Keratinocyte (primary cell): ENCODE data around the gene SRA1. TPM values are rescaled to one million over a fixed set of nuclear protein-coding genes. Genes with fewer than 3 reads are reported as not detected.
"Not testable (repeated sequence)": the region's sequence is repeated elsewhere in the genome, so short reads cannot be mapped to it uniquely, and the experiment has no call there.

Experiments
- DNase-seq: peaks from one replicate; pipeline ENCODE4 v3.0.0-alpha.2; 2011; ENCODE audit warnings: low read depth, missing footprints, low spot score
- FAIRE-seq: peaks from 2 replicates; lab custom pipeline; 2011; peaks lifted over from hg19 to GRCh38; lab: Jason Lieb, UNC
- H2AFZ ChIP-seq: 2 replicates; pipeline ENCODE4 v1.6.0; 2012; ENCODE audit warnings: low read length, control low read depth, inconsistent platforms; ENCODE audit not compliant: control insufficient read depth
- H3K27ac ChIP-seq: 2 replicates; pipeline ENCODE4 v1.5.1; 2011; ENCODE audit warnings: low read length; ENCODE audit not compliant: control insufficient read depth, insufficient read depth
- H3K27me3 ChIP-seq: 3 replicates; pipeline ENCODE4 v1.6.0; 2011; ENCODE audit warnings: low read length; ENCODE audit not compliant: control insufficient read depth, insufficient read depth; ENCODE audit errors: extremely low read depth
- H3K36me3 ChIP-seq, 2 experiments: 2 replicates in 1 of 2; 3 replicates in 1 of 2; pipeline ENCODE4 v1.5.1; 2011; ENCODE audit warnings: low read length in 2 of 2, mild to moderate bottlenecking in 1 of 2; ENCODE audit not compliant: control insufficient read depth in 2 of 2, insufficient read depth in 2 of 2; ENCODE audit errors: extremely low read depth in 1 of 2
- H3K4me1 ChIP-seq: 3 replicates; pipeline ENCODE4 v1.5.1; 2011; ENCODE audit warnings: low read length; ENCODE audit not compliant: control insufficient read depth, insufficient read depth; ENCODE audit errors: extremely low read depth
- H3K4me2 ChIP-seq: 3 replicates; pipeline ENCODE4 v1.6.0; 2011; ENCODE audit warnings: low read depth, low read length; ENCODE audit not compliant: control insufficient read depth, insufficient read depth; ENCODE audit errors: extremely low read depth
- H3K4me3 ChIP-seq, 3 experiments: fragments of 200-600 bp in 1 of 3; sonication (generic) in 1 of 3; 2 replicates in 2 of 3; 3 replicates in 1 of 3; pipeline ENCODE4 v1.5.1; 2011 to 2016; ENCODE audit warnings: low read length in 3 of 3, mild to moderate bottlenecking in 3 of 3, control low read depth in 2 of 3, inconsistent platforms in 1 of 3, low read depth in 1 of 3, mixed read lengths in 1 of 3, mixed run types in 1 of 3, moderate library complexity in 1 of 3; ENCODE audit not compliant: control insufficient read depth in 2 of 3, insufficient read depth in 2 of 3; ENCODE audit errors: extremely low read depth in 1 of 3
- H3K79me2 ChIP-seq: 2 replicates; pipeline ENCODE4 v1.6.0; 2012; ENCODE audit warnings: low read length; ENCODE audit not compliant: control insufficient read depth, insufficient read depth
- H3K9ac ChIP-seq: 3 replicates; pipeline ENCODE4 v1.6.0; 2011; ENCODE audit warnings: low read length; ENCODE audit not compliant: control insufficient read depth, insufficient read depth; ENCODE audit errors: extremely low read depth
- H3K9me1 ChIP-seq: 3 replicates; pipeline ENCODE4 v1.6.0; 2011; ENCODE audit warnings: low read length; ENCODE audit not compliant: control insufficient read depth, insufficient read depth; ENCODE audit errors: extremely low read depth
- H3K9me3 ChIP-seq: 2 replicates; pipeline ENCODE4 v1.5.1; 2012; ENCODE audit warnings: low read depth, low read length; ENCODE audit not compliant: control insufficient read depth
- H4K20me1 ChIP-seq: 3 replicates; pipeline ENCODE4 v1.6.0; 2011; ENCODE audit warnings: low read length; ENCODE audit not compliant: control insufficient read depth, insufficient read depth; ENCODE audit errors: extremely low read depth
- EZH2 ChIP-seq: IDR thresholded peaks from one replicate; pipeline ENCODE4 v1.6.1; 2012; ENCODE audit warnings: inconsistent platforms, mild to moderate bottlenecking, low read length, moderate library complexity
- dilution Hi-C: fragments of 300-500 bp; cut with MboI; formaldehyde crosslinking; loops from one replicate; pipeline ENCODE4 v1.7.0; 2020; ENCODE audit warnings: low sequenced_read_pairs; ENCODE audit not compliant: extremely low pct_ligation_motif_present
- polyA plus RNA-seq, 5 experiments: library from polyadenylated mRNA; depleted of rRNA in 3 of 5; stranded (reverse) in 3 of 5; stranded (forward) in 1 of 5; unstranded in 1 of 5; fragments of >200 nt; gene quantifications; 1 replicate in 1 of 5; 2 replicates in 3 of 5; 3 replicates in 1 of 5; pipeline versions ENCODE4 v1.2.1 to v1.2.3, GENCODE V29; 2011 to 2012; ENCODE audit warnings: missing spikeins in 2 of 5, low read depth in 1 of 5, low replicate concordance in 1 of 5
- TF ChIP-seq, protein P1 (sequence below), 3 experiments: IDR thresholded peaks in 1 of 3; conservative IDR thresholded peaks in 1 of 3; optimal IDR thresholded peaks in 1 of 3; 2 replicates in 2 of 3; 3 replicates in 1 of 3; pipeline versions ENCODE3 to v1.5.1; 2011; ENCODE audit warnings: low read length in 3 of 3, mild to moderate bottlenecking in 3 of 3, moderate library complexity in 2 of 3, control low read depth in 1 of 3, inconsistent platforms in 1 of 3; ENCODE audit not compliant: insufficient read depth in 2 of 3; ENCODE audit errors: extremely low read depth in 1 of 3

SRA1 gene
- polyA plus RNA-seq, 1 donor (not counting 4 experiments of a cell fraction or from before 2014, with no cell fraction given): 32.4 TPM

DNA sequence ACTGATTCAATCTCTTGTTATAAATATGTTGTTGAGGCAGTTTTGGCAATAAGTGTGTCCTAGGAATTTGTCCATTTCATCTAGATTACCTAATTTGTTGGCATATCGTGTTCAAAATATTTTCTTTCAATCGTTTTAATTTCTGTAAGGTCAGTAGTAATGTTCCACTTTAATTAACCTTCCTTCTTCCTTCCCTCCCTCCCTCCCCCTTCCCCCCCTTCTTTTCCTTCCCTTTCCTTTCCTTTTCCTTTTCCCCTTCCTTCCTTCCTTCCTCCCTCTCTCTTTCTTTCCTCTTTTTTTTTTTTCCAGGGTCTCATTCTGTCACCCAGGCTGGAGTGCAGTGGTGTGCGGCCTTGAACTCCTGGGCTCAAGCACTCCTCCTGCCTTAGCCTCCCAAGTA, 48.6 kb upstream of the SRA1 start:
- DNase-seq (no peak), FAIRE-seq (no peak)
- Histone ChIP-seq H3K27ac (no peak overlapping the region), H2AFZ (no peak overlapping the region), H3K9me1 (no peaks in the 10 kb centered on the region), H3K27me3 (no peaks in the 10 kb centered on the region), H3K9me3 (no peaks in the 10 kb centered on the region), H3K36me3 (no peaks in the 10 kb centered on the region), H3K4me2 (no peak overlapping the region), H3K79me2 (no peaks in the 10 kb centered on the region), H3K9ac (no peak overlapping the region), H4K20me1 (no peaks in the 10 kb centered on the region), H3K4me1 (peaks cover 8% of the 10 kb centered on the region), H3K4me3 (no peak overlapping the region)
- dilution Hi-C loops: no loop called here
- TF ChIP-seq EZH2: no peak
- TF ChIP-seq, protein P1, sequence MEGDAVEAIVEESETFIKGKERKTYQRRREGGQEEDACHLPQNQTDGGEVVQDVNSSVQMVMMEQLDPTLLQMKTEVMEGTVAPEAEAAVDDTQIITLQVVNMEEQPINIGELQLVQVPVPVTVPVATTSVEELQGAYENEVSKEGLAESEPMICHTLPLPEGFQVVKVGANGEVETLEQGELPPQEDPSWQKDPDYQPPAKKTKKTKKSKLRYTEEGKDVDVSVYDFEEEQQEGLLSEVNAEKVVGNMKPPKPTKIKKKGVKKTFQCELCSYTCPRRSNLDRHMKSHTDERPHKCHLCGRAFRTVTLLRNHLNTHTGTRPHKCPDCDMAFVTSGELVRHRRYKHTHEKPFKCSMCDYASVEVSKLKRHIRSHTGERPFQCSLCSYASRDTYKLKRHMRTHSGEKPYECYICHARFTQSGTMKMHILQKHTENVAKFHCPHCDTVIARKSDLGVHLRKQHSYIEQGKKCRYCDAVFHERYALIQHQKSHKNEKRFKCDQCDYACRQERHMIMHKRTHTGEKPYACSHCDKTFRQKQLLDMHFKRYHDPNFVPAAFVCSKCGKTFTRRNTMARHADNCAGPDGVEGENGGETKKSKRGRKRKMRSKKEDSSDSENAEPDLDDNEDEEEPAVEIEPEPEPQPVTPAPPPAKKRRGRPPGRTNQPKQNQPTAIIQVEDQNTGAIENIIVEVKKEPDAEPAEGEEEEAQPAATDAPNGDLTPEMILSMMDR (optimal IDR thresholded peaks at IDR 0.05 in 1 of 3, IDR thresholded peaks at IDR 0.05 in 1 of 3, conservative IDR thresholded peaks at IDR 0.05 in 1 of 3; ENCODE audit: extremely low read depth in 1 of 3, insufficient read depth in 2 of 3, low read length in 3 of 3): no peak

DNA sequence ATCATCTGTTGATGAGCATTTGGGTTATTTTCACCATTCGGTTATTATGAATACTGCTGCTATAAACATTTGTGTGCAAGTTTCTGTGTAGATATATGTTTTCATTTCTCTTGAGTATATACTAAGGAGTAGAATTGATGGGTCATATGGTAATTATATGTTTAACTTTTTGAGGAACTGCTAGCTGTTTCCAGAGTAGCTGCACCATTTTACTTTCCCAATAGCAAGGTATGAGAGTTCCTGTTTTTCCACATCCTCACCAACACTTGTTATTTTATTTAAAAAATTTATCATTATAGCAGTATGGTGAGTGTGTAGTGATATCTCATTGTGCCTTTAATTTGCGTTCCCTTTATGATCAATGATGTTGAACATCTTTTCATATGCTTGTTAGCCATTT, 46.5 kb upstream of the SRA1 start:
- dilution Hi-C loops: no loop called here
- TF ChIP-seq EZH2: no peak
- TF ChIP-seq, protein P1 (optimal IDR thresholded peaks at IDR 0.05 in 1 of 3, IDR thresholded peaks at IDR 0.05 in 1 of 3, conservative IDR thresholded peaks at IDR 0.05 in 1 of 3; ENCODE audit: extremely low read depth in 1 of 3, insufficient read depth in 2 of 3, low read length in 3 of 3): no peak

DNA sequence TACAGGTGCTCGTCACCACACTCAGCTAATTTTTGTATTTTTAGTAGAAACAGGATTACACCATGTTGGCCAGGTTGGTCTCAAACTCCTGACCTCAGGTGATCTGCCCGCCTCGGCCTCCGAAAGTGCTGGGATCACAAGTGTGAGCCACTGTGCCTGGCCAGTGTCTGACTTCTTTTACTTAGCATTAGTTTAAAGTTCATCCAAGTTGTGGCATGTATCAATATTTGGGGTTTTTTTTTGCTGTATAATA, 46.1 kb upstream of the SRA1 start:
- FAIRE-seq, H3K27ac ChIP-seq, dilution Hi-C loops: not testable (repeated sequence)

More for the DNA sequence above, 46.5 kb upstream of the SRA1 start:
- Histone ChIP-seq H3K9me3 (no peaks in the 10 kb centered on the region), H3K4me3 (no peak overlapping the region), H3K79me2 (no peaks in the 10 kb centered on the region), H2AFZ (no peak overlapping the region), H3K27ac (no peak overlapping the region), H3K36me3 (no peaks in the 10 kb centered on the region), H3K27me3 (no peaks in the 10 kb centered on the region), H4K20me1 (no peaks in the 10 kb centered on the region), H3K9me1 (no peaks in the 10 kb centered on the region), H3K4me2 (no peak overlapping the region), H3K4me1 (peaks cover under 1% of the 10 kb centered on the region), H3K9ac (no peak overlapping the region)
- FAIRE-seq: no peak
- DNase-seq: no peak

More for the DNA sequence above, 46.1 kb upstream of the SRA1 start:
- not testable (repeated sequence) for H3K36me3 ChIP-seq, H4K20me1 ChIP-seq, H3K4me3 ChIP-seq, H3K9me3 ChIP-seq, H3K4me2 ChIP-seq, H3K27me3 ChIP-seq, H2AFZ ChIP-seq, H3K9me1 ChIP-seq, H3K9ac ChIP-seq, H3K79me2 ChIP-seq, H3K4me1 ChIP-seq, DNase-seq
